Measurements from ENCODE around the gene PLEKHG4B.

PLEKHG4B gene

DNA sequence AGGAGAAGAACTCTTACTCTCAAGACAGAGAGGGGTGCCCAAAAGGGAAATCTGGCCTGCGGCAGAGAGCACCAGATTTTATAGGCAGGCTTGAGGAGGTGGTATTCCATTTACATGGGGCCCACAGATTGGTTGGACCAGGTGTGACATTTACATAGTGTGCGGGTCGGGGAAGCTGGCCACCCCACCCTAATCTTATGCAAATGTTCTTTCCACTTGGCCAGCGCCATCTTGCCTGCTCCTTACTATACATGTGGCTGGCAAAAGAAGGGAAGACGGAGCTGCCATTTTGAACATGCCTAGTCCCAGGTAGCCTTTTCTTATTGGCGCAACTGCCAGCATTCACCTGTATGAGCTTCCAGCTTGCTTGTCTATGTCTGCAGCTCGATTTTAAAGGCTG is 34.8 kb downstream of the PLEKHG4B start:
- no peaks in the 10 kb centered on the region for H3K27me3 ChIP-seq
- no peak for DNase-seq
- no peak overlapping the region for H3K4me3 ChIP-seq (ENCODE audit: low read depth, low read length)
- TF ChIP-seq, protein P1, sequence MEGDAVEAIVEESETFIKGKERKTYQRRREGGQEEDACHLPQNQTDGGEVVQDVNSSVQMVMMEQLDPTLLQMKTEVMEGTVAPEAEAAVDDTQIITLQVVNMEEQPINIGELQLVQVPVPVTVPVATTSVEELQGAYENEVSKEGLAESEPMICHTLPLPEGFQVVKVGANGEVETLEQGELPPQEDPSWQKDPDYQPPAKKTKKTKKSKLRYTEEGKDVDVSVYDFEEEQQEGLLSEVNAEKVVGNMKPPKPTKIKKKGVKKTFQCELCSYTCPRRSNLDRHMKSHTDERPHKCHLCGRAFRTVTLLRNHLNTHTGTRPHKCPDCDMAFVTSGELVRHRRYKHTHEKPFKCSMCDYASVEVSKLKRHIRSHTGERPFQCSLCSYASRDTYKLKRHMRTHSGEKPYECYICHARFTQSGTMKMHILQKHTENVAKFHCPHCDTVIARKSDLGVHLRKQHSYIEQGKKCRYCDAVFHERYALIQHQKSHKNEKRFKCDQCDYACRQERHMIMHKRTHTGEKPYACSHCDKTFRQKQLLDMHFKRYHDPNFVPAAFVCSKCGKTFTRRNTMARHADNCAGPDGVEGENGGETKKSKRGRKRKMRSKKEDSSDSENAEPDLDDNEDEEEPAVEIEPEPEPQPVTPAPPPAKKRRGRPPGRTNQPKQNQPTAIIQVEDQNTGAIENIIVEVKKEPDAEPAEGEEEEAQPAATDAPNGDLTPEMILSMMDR (IDR thresholded peaks at IDR 0.05; ENCODE audit: low read depth, low read length) = no peak
- H3K9me3 ChIP-seq = no peaks in the 10 kb centered on the region
- no peaks in the 10 kb centered on the region for H3K36me3 ChIP-seq
- no peaks in the 10 kb centered on the region for H3K4me1 ChIP-seq

- Histone ChIP-seq H3K36me3 (no peaks in the 10 kb centered on the region), H3K4me3 (ENCODE audit: low read depth, low read length) (no peak overlapping the region), H3K27me3 (no peaks in the 10 kb centered on the region), H3K9me3 (no peaks in the 10 kb centered on the region), H3K4me1 (no peaks in the 10 kb centered on the region)
- DNase-seq = no peak
- TF ChIP-seq, protein P1 (IDR thresholded peaks at IDR 0.05; ENCODE audit: low read depth, low read length) = no peak
These were observed 35.9 kb downstream of the PLEKHG4B start for GRCh38 chr5:127886-128285.

DNA sequence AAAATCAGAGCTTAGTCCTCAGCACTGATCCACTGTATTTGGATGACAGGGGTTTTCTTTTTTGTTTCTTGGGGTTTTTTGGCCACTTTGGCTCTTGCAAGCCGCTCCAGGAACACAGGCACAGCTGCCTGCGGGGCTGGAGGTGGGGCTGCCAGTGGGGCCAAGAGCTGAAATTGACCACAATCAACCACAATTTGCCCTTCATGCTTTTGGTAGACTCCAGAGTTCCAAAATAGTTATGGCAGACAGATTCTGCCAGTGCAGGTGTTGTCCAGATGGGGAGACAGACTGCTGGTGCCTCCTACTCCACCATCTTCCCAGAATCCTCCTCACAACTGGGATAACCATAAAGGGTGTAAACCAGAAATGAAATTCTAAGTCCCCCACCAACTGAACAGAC is 36.5 kb downstream of the PLEKHG4B start:
- H3K36me3 ChIP-seq = no peaks in the 10 kb centered on the region
- DNase-seq = no peak
- H3K27me3 ChIP-seq = no peaks in the 10 kb centered on the region
- no peak overlapping the region for H3K4me3 ChIP-seq (ENCODE audit: low read depth, low read length)
- no peaks in the 10 kb centered on the region for H3K4me1 ChIP-seq
- TF ChIP-seq, protein P1 (IDR thresholded peaks at IDR 0.05; ENCODE audit: low read depth, low read length) = no peak
- H3K9me3 ChIP-seq = no peaks in the 10 kb centered on the region

GRCh38 chr5:129148-129547 is 37.2 kb downstream of the PLEKHG4B start:
- no peaks in the 10 kb centered on the region for H3K9me3 ChIP-seq
- H3K4me1 ChIP-seq = no peaks in the 10 kb centered on the region
- TF ChIP-seq, protein P1 (IDR thresholded peaks at IDR 0.05; ENCODE audit: low read depth, low read length) = no peak

GRCh38 chr5:129820-130219 is 37.9 kb downstream of the PLEKHG4B start:
- Histone ChIP-seq H3K4me1 (no peaks in the 10 kb centered on the region), H3K27me3 (no peaks in the 10 kb centered on the region), H3K4me3 (ENCODE audit: low read depth, low read length) (no peak overlapping the region), H3K9me3 (no peaks in the 10 kb centered on the region), H3K36me3 (no peaks in the 10 kb centered on the region)
- DNase-seq = no peak
- TF ChIP-seq, protein P1 (IDR thresholded peaks at IDR 0.05; ENCODE audit: low read depth, low read length) = no peak

More at GRCh38 chr5:129148-129547, 37.2 kb downstream of the PLEKHG4B start:
- Histone ChIP-seq H3K4me3 (ENCODE audit: low read depth, low read length) (no peak overlapping the region), H3K27me3 (no peaks in the 10 kb centered on the region), H3K36me3 (no peaks in the 10 kb centered on the region)
- DNase-seq = no peak

- no peaks in the 10 kb centered on the region for H3K27me3 ChIP-seq
- H3K9me3 ChIP-seq = no peaks in the 10 kb centered on the region
- H3K4me3 ChIP-seq (ENCODE audit: low read depth, low read length) = no peak overlapping the region
- DNase-seq = no peak
- TF ChIP-seq, protein P1 (IDR thresholded peaks at IDR 0.05; ENCODE audit: low read depth, low read length) = no peak
- no peaks in the 10 kb centered on the region for H3K36me3 ChIP-seq
- no peaks in the 10 kb centered on the region for H3K4me1 ChIP-seq
These were observed 38.7 kb downstream of the PLEKHG4B start for GRCh38 chr5:130601-131131.
